Smooth muscle cell (in vitro differentiated cells): ENCODE measurements around the gene IMMP2L. TPM values are rescaled to one million over a fixed set of nuclear protein-coding genes. Genes with fewer than 3 reads are reported as not detected.

Source experiments
- DNase-seq: peaks from one replicate; lab custom pipeline; 2025; ENCODE audit not compliant: unreplicated experiment; lab: John Stamatoyannopoulos, UW
- H2AFZ ChIP-seq: fragments of 200-600 bp; sonication (generic); 2 replicates; pipeline ENCODE4 v1.6.0; 2016; ENCODE audit warnings: antibody characterized with exemption, low read depth, mild to moderate bottlenecking
- H3F3A ChIP-seq: fragments of 200-600 bp; sonication (generic); 2 replicates; pipeline ENCODE4 v1.6.0; 2017; ENCODE audit warnings: antibody characterized with exemption, low read depth
- H3K27ac ChIP-seq: fragments of 200-600 bp; sonication (generic); 2 replicates; pipeline ENCODE4 v1.5.1; 2016; ENCODE audit warnings: low read depth, mild to moderate bottlenecking
- H3K27me3 ChIP-seq: fragments of 200-600 bp; sonication (generic); 2 replicates; pipeline ENCODE4 v1.6.1; 2016; ENCODE audit warnings: low read depth, mild to moderate bottlenecking
- H3K36me3 ChIP-seq: fragments of 200-600 bp; sonication (generic); 2 replicates; pipeline ENCODE4 v1.5.1; 2016; ENCODE audit warnings: low read depth
- H3K4me1 ChIP-seq: fragments of 200-600 bp; sonication (generic); 2 replicates; pipeline ENCODE4 v1.5.1; 2016; ENCODE audit warnings: low read depth
- H3K4me2 ChIP-seq: fragments of 200-600 bp; sonication (generic); 2 replicates; pipeline ENCODE4 v1.6.0; 2016; ENCODE audit warnings: mild to moderate bottlenecking
- H3K4me3 ChIP-seq: fragments of 200-600 bp; sonication (generic); 2 replicates; pipeline ENCODE4 v1.5.1; 2016; ENCODE audit warnings: mild to moderate bottlenecking
- H3K79me2 ChIP-seq: fragments of 200-600 bp; sonication (generic); 2 replicates; pipeline ENCODE4 v1.6.0; 2016; ENCODE audit warnings: low read depth, mild to moderate bottlenecking
- H3K9ac ChIP-seq: fragments of 200-600 bp; sonication (generic); 2 replicates; pipeline ENCODE4 v1.6.0; 2016; ENCODE audit warnings: low read depth
- H3K9me3 ChIP-seq: fragments of 200-600 bp; sonication (generic); replicated peaks from 2 replicates; pipeline ENCODE4 v1.5.1; 2016; ENCODE audit warnings: low read depth
- H4K20me1 ChIP-seq: fragments of 200-600 bp; sonication (generic); 2 replicates; pipeline ENCODE4 v1.6.0; 2016; ENCODE audit warnings: low read depth
- CTCF ChIP-seq: fragments of 200-600 bp; sonication (generic); IDR thresholded peaks from 2 replicates; pipeline ENCODE4 v1.5.1; 2017; ENCODE audit warnings: borderline replicate concordance, mild to moderate bottlenecking, antibody characterized with exemption; ENCODE audit not compliant: insufficient read depth, poor library complexity, severe bottlenecking
- WGBS: methylation state at CpG from one replicate; pipeline ENCODE4 v1.1.7; 2016; ENCODE audit warnings: low lambda C conversion rate; 5-methylcytosine and 5-hydroxymethylcytosine counted together
- polyA plus RNA-seq: library from polyadenylated mRNA; unstranded; fragments of >200 nt; fragmentation: Nextera tagmentation; extraction: Ambion mirVana; gene quantifications from 2 replicates; pipeline ENCODE4 v1.2.1, GENCODE V29; 2016
- total RNA-seq: library from RNA; depleted of rRNA; stranded (reverse); fragments of >200 nt; gene quantifications from 2 replicates; pipeline ENCODE4 v1.2.3, GENCODE V29; 2014

The IMMP2L gene
- total and polyA plus RNA-seq, 2 experiments from 2014 or later, result 10.9 to 11.1 TPM

- no peak for DNase-seq
- Histone ChIP-seq H3K27me3 (no peaks in the 10 kb centered on the region), H3K27ac (no peak overlapping the region), H3F3A (no peaks in the 10 kb centered on the region), H3K36me3 (no peaks in the 10 kb centered on the region), H2AFZ (no peak overlapping the region), H3K4me2 (no peak overlapping the region), H3K9me3 (no peaks in the 10 kb centered on the region), H3K4me1 (no peaks in the 10 kb centered on the region), H4K20me1 (no peaks in the 10 kb centered on the region), H3K9ac (no peak overlapping the region), H3K79me2 (no peaks in the 10 kb centered on the region), H3K4me3 (no peak overlapping the region)
- 97% methylated on average over 1 of the region's 1 CpG for WGBS
- no peak for TF ChIP-seq CTCF
Measured at GRCh38 chr7:111352319-111352718, 210.0 kb downstream of the IMMP2L start.

- H3K36me3 ChIP-seq, result no peaks in the 10 kb centered on the region
- no peak for TF ChIP-seq CTCF
Measured at GRCh38 chr7:111346219-111346618, 216.1 kb downstream of the IMMP2L start.

GRCh38 chr7:111343017-111343416 lies 219.3 kb downstream of the IMMP2L start:
- DNase-seq, result no peak
- Histone ChIP-seq H3K4me3 (no peak overlapping the region), H3K4me2 (no peak overlapping the region), H3K79me2 (no peaks in the 10 kb centered on the region), H2AFZ (no peak overlapping the region), H3K27ac (no peak overlapping the region), H3K27me3 (no peaks in the 10 kb centered on the region), H3K36me3 (no peaks in the 10 kb centered on the region), H4K20me1 (no peaks in the 10 kb centered on the region), H3F3A (no peaks in the 10 kb centered on the region), H3K9me3 (no peaks in the 10 kb centered on the region), H3K4me1 (no peaks in the 10 kb centered on the region), H3K9ac (no peak overlapping the region)
- TF ChIP-seq CTCF, result no peak

More at GRCh38 chr7:111346219-111346618, 216.1 kb downstream of the IMMP2L start:
- Histone ChIP-seq H3K79me2 (no peaks in the 10 kb centered on the region), H3K9me3 (no peaks in the 10 kb centered on the region), H3K4me1 (no peaks in the 10 kb centered on the region), H3K27me3 (no peaks in the 10 kb centered on the region), H3F3A (no peaks in the 10 kb centered on the region), H2AFZ (no peak overlapping the region), H3K27ac (no peak overlapping the region), H3K9ac (no peak overlapping the region), H3K4me2 (no peak overlapping the region), H3K4me3 (no peak overlapping the region), H4K20me1 (no peaks in the 10 kb centered on the region)
- DNase-seq, result no peak

- no peak overlapping the region for H3K27ac ChIP-seq
- H3K9ac ChIP-seq, result no peak overlapping the region
- no peak for TF ChIP-seq CTCF
- H3K27me3 ChIP-seq, result no peaks in the 10 kb centered on the region
- no peak overlapping the region for H2AFZ ChIP-seq
- no peaks in the 10 kb centered on the region for H3K36me3 ChIP-seq
- no peaks in the 10 kb centered on the region for H3K4me1 ChIP-seq
- no peaks in the 10 kb centered on the region for H4K20me1 ChIP-seq
- H3K79me2 ChIP-seq, result no peaks in the 10 kb centered on the region
- H3F3A ChIP-seq, result no peaks in the 10 kb centered on the region
- H3K9me3 ChIP-seq, result no peaks in the 10 kb centered on the region
- 89% methylated on average over 1 of the region's 1 CpG for WGBS
- no peak overlapping the region for H3K4me2 ChIP-seq
- H3K4me3 ChIP-seq, result no peak overlapping the region
- no peak for DNase-seq
Measured at GRCh38 chr7:111339006-111339405, 223.3 kb downstream of the IMMP2L start.
